A673 (cell line): ENCODE measurements around the gene UBASH3B. TPM values are rescaled to one million over a fixed set of nuclear protein-coding genes. Genes with fewer than 3 reads are reported as not detected.

Source experiments
- BruUV-seq: library from RNA; stranded (reverse); fragments of 400-500 nt; replicated peaks from 2 replicates; lab custom pipeline; 2021; lab: Mats Ljungman, UMichigan
- CTCF ChIA-PET: fragments of 300-600 bp; sonication (Branson Sonifier 250); formaldehyde crosslinking; loops from one replicate; lab custom pipeline; 2022; ENCODE audit warnings: antibody characterized with exemption; lab: Charles Lee
- POLR2A ChIA-PET: fragments of 300-600 bp; sonication (Branson Sonifier 250); formaldehyde crosslinking; loops from one replicate; lab custom pipeline; 2022; ENCODE audit warnings: antibody characterized with exemption; ENCODE audit not compliant: low non-redundant PET; lab: Charles Lee
- DNase-seq: peaks from one replicate; pipeline ENCODE4 v3.0.0-alpha.2; 2015; ENCODE audit warnings: low spot score
- H3K27ac ChIP-seq: fragments of 200-600 bp; sonication (generic); 2 replicates; pipeline ENCODE4 v1.5.1; 2016; ENCODE audit warnings: mixed run types, low read depth, mild to moderate bottlenecking, mixed read lengths, antibody characterized with exemption, low read length; ENCODE audit not compliant: poor library complexity, severe bottlenecking
- H3K27me3 ChIP-seq: fragments of 200-600 bp; sonication (generic); replicated peaks from 2 replicates; pipeline ENCODE4 v1.6.1; 2017; ENCODE audit warnings: mixed run types, low read depth, mild to moderate bottlenecking, mixed read lengths, antibody characterized with exemption, low read length; ENCODE audit not compliant: insufficient read depth, poor library complexity
- H3K36me3 ChIP-seq: fragments of 200-600 bp; sonication (generic); 2 replicates; pipeline ENCODE4 v1.6.1; 2016; ENCODE audit warnings: mixed run types, mild to moderate bottlenecking, mixed read lengths, antibody characterized with exemption, low read length; ENCODE audit not compliant: insufficient read depth, poor library complexity, severe bottlenecking
- H3K4me1 ChIP-seq: fragments of 200-600 bp; sonication (generic); 2 replicates; pipeline ENCODE4 v1.6.1; 2017; ENCODE audit warnings: mixed run types, mild to moderate bottlenecking, mixed read lengths, antibody characterized with exemption, low read length; ENCODE audit not compliant: insufficient read depth, poor library complexity, severe bottlenecking
- H3K4me3 ChIP-seq: fragments of 200-600 bp; sonication (generic); 2 replicates; pipeline ENCODE4 v1.5.1; 2016; ENCODE audit warnings: low read depth, mixed run types, mild to moderate bottlenecking, mixed read lengths, low read length; ENCODE audit not compliant: poor library complexity, severe bottlenecking
- H3K9me3 ChIP-seq: fragments of 200-600 bp; sonication (generic); 2 replicates; pipeline ENCODE4 v1.6.1; 2016; ENCODE audit warnings: mixed run types, low read depth, mild to moderate bottlenecking, mixed read lengths, antibody characterized with exemption, low read length; ENCODE audit not compliant: poor library complexity, severe bottlenecking
- EZH2 ChIP-seq: fragments of 200-600 bp; sonication (generic); IDR thresholded peaks from 2 replicates; pipeline ENCODE4 v1.6.1; 2017; ENCODE audit warnings: borderline replicate concordance, low read depth, mild to moderate bottlenecking, mixed read lengths, antibody characterized with exemption, low read length; ENCODE audit not compliant: poor library complexity, severe bottlenecking
- intact Hi-C: fragments of 100-400 bp; cut with micrococcal nuclease; formaldehyde crosslinking; loops from one replicate; pipeline ENCODE4 v1.10.0; 2022; ENCODE audit not compliant: unreplicated experiment
- total RNA-seq: library from RNA; stranded (reverse); gene quantifications from 2 replicates; pipeline ENCODE4 v1.2.3, GENCODE V29; 2021
- TF ChIP-seq, protein P1 (sequence below): fragments of 300-800, 200-600 bp; sonication (generic); conservative IDR thresholded peaks from 2 replicates; pipeline ENCODE4 v1.5.1; 2017; ENCODE audit warnings: low read depth, mild to moderate bottlenecking, antibody characterized with exemption, low read length, moderate library complexity, mixed read lengths

UBASH3B gene
- total RNA-seq, 1 experiment from 2014 or later: 15.3 TPM

DNA sequence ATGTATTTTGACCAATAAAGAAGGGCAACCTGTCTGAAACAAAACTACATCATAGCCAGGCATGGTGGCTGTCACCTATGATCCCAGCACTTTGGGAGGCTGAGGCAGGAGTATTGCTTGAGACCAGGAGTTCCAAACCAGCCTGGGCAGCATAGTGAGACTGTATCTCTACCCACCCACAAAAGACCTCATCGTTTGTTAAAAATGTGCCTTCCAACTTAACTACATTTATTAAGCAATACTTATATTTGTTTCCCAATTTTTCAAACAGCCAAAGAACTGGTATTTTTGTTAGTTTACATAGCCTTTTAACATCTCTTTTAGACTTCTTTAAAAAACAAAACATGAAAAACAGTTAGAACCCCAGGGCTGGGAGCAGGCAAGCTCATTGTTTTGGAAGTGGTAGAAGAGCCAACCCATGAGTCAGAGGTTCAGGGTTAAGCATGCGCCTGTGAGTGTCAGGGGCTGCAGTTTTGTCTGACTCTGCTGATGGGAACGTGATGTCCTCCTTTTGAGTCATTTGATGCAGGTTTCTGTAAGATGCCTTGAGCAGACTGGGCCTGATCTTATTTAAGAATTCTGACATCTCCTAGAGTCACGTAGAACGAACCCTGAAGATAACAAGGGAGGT is 128.9 kb downstream of the UBASH3B start:
- DNase-seq: no peak
- Histone ChIP-seq H3K9me3 (no peaks in the 10 kb centered on the region), H3K27me3 (no peaks in the 10 kb centered on the region), H3K27ac (no peak overlapping the region), H3K4me3 (no peak overlapping the region), H3K4me1 (peaks cover 13% of the 10 kb centered on the region), H3K36me3 (no peaks in the 10 kb centered on the region)
- BruUV-seq: no TSS peak
- POLR2A ChIA-PET: no interaction called here
- no peak for TF ChIP-seq EZH2
- TF ChIP-seq, protein P1, sequence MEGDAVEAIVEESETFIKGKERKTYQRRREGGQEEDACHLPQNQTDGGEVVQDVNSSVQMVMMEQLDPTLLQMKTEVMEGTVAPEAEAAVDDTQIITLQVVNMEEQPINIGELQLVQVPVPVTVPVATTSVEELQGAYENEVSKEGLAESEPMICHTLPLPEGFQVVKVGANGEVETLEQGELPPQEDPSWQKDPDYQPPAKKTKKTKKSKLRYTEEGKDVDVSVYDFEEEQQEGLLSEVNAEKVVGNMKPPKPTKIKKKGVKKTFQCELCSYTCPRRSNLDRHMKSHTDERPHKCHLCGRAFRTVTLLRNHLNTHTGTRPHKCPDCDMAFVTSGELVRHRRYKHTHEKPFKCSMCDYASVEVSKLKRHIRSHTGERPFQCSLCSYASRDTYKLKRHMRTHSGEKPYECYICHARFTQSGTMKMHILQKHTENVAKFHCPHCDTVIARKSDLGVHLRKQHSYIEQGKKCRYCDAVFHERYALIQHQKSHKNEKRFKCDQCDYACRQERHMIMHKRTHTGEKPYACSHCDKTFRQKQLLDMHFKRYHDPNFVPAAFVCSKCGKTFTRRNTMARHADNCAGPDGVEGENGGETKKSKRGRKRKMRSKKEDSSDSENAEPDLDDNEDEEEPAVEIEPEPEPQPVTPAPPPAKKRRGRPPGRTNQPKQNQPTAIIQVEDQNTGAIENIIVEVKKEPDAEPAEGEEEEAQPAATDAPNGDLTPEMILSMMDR: no peak
- CTCF ChIA-PET: interaction anchor here (1.0 to 1.7 kb wide), 2 partner anchors 12 to 156 kb away, joined by 4 to 6 read pairs; no protein-coding TSS in a partner anchor
- intact Hi-C loops: no loop called here

DNA sequence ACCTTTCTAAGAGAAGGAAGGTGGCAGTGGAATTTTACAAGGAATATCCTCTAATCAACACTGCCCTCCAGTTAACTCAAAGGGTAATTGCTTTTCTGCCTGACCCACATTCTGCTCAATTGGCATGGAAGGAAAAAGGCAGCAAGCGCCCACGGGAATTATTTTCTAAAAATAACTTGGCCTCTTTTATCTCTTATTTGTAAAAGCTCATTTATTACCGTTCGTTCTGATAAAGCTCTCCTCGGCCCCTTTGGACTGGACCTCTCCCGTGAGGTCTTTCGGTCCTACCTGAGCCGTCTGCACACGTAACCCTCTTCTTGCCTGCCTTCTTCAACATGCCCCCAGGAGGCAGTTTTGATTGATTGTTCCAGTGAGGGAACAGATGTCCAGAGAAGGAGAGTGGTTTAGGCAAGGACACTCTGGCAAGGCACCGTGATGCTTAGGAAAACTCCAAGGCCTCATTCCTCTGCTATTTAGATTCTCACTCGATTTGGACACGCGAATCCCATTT is 129.6 kb downstream of the UBASH3B start:
- POLR2A ChIA-PET: no interaction called here
- no peak for TF ChIP-seq EZH2
- TF ChIP-seq, protein P1: no peak
- no peak for DNase-seq
- Histone ChIP-seq H3K27me3 (no peaks in the 10 kb centered on the region), H3K27ac (no peak overlapping the region), H3K4me3 (no peak overlapping the region), H3K9me3 (no peaks in the 10 kb centered on the region), H3K36me3 (no peaks in the 10 kb centered on the region), H3K4me1 (peaks cover 7% of the 10 kb centered on the region)
- CTCF ChIA-PET: no interaction called here
- intact Hi-C loops: no loop called here
- BruUV-seq: no TSS peak

DNA sequence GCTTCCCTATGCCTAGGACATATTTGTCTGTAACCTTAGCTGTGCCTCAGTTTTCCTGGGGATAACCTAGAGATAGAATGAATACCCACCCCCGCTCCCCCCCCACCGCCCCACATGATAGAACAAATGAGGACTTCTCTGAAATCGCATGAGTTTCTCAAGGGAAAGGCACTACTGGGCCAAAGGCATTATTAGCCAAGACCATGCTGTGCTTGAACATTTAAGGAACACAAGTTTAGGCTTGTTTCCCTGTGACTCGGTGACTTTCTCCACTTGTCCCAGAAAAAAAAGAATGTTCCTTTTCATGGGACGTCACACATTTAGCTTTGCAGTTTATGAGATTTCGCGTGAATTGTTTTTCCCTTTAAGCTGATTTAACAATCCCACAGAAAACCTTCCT is 131.4 kb downstream of the UBASH3B start:
- intact Hi-C loops: no loop called here

More for the DNA sequence above, 131.4 kb downstream of the UBASH3B start:
- ChIA-PET POLR2A (no interaction called here), CTCF (interaction anchor here (0.6 kb wide), 1 partner anchor 1473 kb away, joined by 5 read pairs; no protein-coding TSS in a partner anchor)
- no peak overlapping the region for H3K27ac ChIP-seq
- H3K9me3 ChIP-seq: no peaks in the 10 kb centered on the region
- BruUV-seq: no TSS peak
- TF ChIP-seq, protein P1: no peak
- no peak for TF ChIP-seq EZH2
- no peak overlapping the region for H3K4me3 ChIP-seq
- no peaks in the 10 kb centered on the region for H3K4me1 ChIP-seq
- no peak for DNase-seq
- H3K27me3 ChIP-seq: no peaks in the 10 kb centered on the region
- no peaks in the 10 kb centered on the region for H3K36me3 ChIP-seq
